Liver (tissue), 3 donors: ENCODE measurements around the gene SRRD.

Experiments
- CTCF ChIP-seq: fragments of 150-350 bp; IDR thresholded peaks from 2 replicates; pipeline ENCODE4 v1.5.1; 2017; ENCODE audit warnings: improper control_type of control experiment, low read depth, low read length; ENCODE audit not compliant: missing input control
- FOXA1 ChIP-seq: IDR thresholded peaks from 2 replicates; pipeline ENCODE4 v1.6.1; 2016; ENCODE audit warnings: antibody characterized with exemption
- TAF1 ChIP-seq: conservative IDR thresholded peaks from 2 replicates; pipeline ENCODE4 v1.6.1; 2016; ENCODE audit warnings: antibody characterized with exemption, mild to moderate bottlenecking
- YY1 ChIP-seq: IDR thresholded peaks from 2 replicates; pipeline ENCODE4 v1.6.1; 2016; ENCODE audit warnings: antibody characterized with exemption, mild to moderate bottlenecking
- ZBTB33 ChIP-seq: IDR thresholded peaks from 2 replicates; pipeline ENCODE4 v1.6.1; 2016; ENCODE audit warnings: antibody characterized with exemption
- donor health status: healthy.
- donor health status: healthy.

- TF ChIP-seq FOXA1 (no peak), CTCF (no peak), YY1 (no peak), TAF1 (no peak), ZBTB33 (no peak)
Measured at GRCh38 chr22:26471522-26471921, 12.2 kb upstream of the SRRD start.
